GM18507 (cell line): ENCODE measurements around the gene RBBP6.
"Not testable (repeated sequence)": the region's sequence is repeated elsewhere in the genome, so short reads cannot be mapped to it uniquely, and the experiment has no call there.

Source experiments
- DNase-seq: peaks from one replicate; pipeline ENCODE4 v3.0.0; 2011; ENCODE audit warnings: low read depth; ENCODE audit not compliant: insufficient read length; ENCODE audit errors: extremely low spot score
- FAIRE-seq: peaks from 2 replicates; lab custom pipeline; 2011; peaks lifted over from hg19 to GRCh38; lab: Jason Lieb, UNC

Gene RBBP6

GRCh38 chr16:24613267-24613666, 73.9 kb downstream of the RBBP6 start:
- DNase-seq, FAIRE-seq: not testable (repeated sequence)

- FAIRE-seq (no peak), DNase-seq (no peak)
Measured at GRCh38 chr16:24617502-24617901, 78.1 kb downstream of the RBBP6 start.
